Measurements from ENCODE around the gene ADPRM. TPM values are rescaled to one million over a fixed set of nuclear protein-coding genes. Genes with fewer than 3 reads are reported as not detected.

The ADPRM gene
- total RNA-seq, 1 experiment from 2014 or later: 2.4 TPM

- TF ChIP-seq CTCF (IDR thresholded peaks at IDR 0.05) (no peak), REST (IDR thresholded peaks at IDR 0.05; ENCODE audit: insufficient read depth in 1 of 2, low read depth in 2 of 2, low read length in 1 of 2) (no peak), POLR2AphosphoS5 (IDR thresholded peaks at IDR 0.05; ENCODE audit: low read depth, low read length) (no peak), SIN3A (IDR thresholded peaks at IDR 0.05; ENCODE audit: borderline replicate concordance, insufficient read depth, low read depth, low read length) (no peak), TCF7L2 (IDR thresholded peaks at IDR 0.05; ENCODE audit: low read depth, low read length) (no peak)
- no peaks in the 10 kb centered on the region for H3K9me3 ChIP-seq (ENCODE audit: control insufficient read depth, insufficient read depth, low read depth, low read length)
- BruUV-seq (replicated peaks): no TSS peak
- H3K4me1 ChIP-seq (ENCODE audit: control insufficient read depth, insufficient read depth, low read length): no peaks in the 10 kb centered on the region
- no peaks in the 10 kb centered on the region for H3K27me3 ChIP-seq (ENCODE audit: control insufficient read depth, insufficient read depth, low read length)
- CTCF ChIA-PET: no interaction called here
- DNase-seq (ENCODE audit: low read depth, low spot score): no peak
- no peaks in the 10 kb centered on the region for H3K36me3 ChIP-seq (ENCODE audit: control insufficient read depth, insufficient read depth, low read length)
- intact Hi-C loops (cut with micrococcal nuclease; ENCODE audit: unreplicated experiment) (no loop called here), in situ Hi-C loops (cut with HindIII; ENCODE audit: low pct_unique_long_range_greater_than_20kb, low sequenced_read_pairs) (no loop called here)
- no peak overlapping the region for H3K4me3 ChIP-seq (ENCODE audit: low read depth in 2 of 2, low read length in 2 of 2)
- POLR2A ChIA-PET: no interaction called here
- ATAC-seq: no peak
- H3K27ac ChIP-seq (ENCODE audit: low read length): no peak overlapping the region
Observed at GRCh38 chr17:10743316-10744009, 46.1 kb downstream of the ADPRM start.

GRCh38 chr17:10744501-10745000 is 47.2 kb downstream of the ADPRM start:
- in situ Hi-C loops (cut with HindIII; ENCODE audit: low pct_unique_long_range_greater_than_20kb, low sequenced_read_pairs) (no loop called here), intact Hi-C loops (cut with micrococcal nuclease; ENCODE audit: unreplicated experiment) (no loop called here)
- CTCF ChIA-PET: no interaction called here
- Histone ChIP-seq H3K4me3 (ENCODE audit: low read depth in 2 of 2, low read length in 2 of 2) (no peak overlapping the region), H3K36me3 (ENCODE audit: control insufficient read depth, insufficient read depth, low read length) (no peaks in the 10 kb centered on the region), H3K27ac (ENCODE audit: low read length) (no peak overlapping the region), H3K9me3 (ENCODE audit: control insufficient read depth, insufficient read depth, low read depth, low read length) (no peaks in the 10 kb centered on the region), H3K4me1 (ENCODE audit: control insufficient read depth, insufficient read depth, low read length) (no peaks in the 10 kb centered on the region), H3K27me3 (ENCODE audit: control insufficient read depth, insufficient read depth, low read length) (no peaks in the 10 kb centered on the region)
- POLR2A ChIA-PET: no interaction called here
- no TSS peak for BruUV-seq (replicated peaks)
- DNase-seq (ENCODE audit: low read depth, low spot score) (no peak), ATAC-seq (no peak)
- TF ChIP-seq POLR2AphosphoS5 (IDR thresholded peaks at IDR 0.05; ENCODE audit: low read depth, low read length) (no peak), REST (IDR thresholded peaks at IDR 0.05; ENCODE audit: insufficient read depth in 1 of 2, low read depth in 2 of 2, low read length in 1 of 2) (no peak), TCF7L2 (IDR thresholded peaks at IDR 0.05; ENCODE audit: low read depth, low read length) (no peak)

Measured in Panc1 (cell line).